Sigmoid colon (tissue), 4 donors: ENCODE data around the gene OTUB1.

Experiments
- CTCF ChIP-seq, 4 experiments: fragments of 450-650 bp in 3 of 4; fragments of 200-600 bp in 1 of 4; IDR thresholded peaks; one replicate each; pipeline ENCODE4 v1.5.1; 2016 to 2019; ENCODE audit warnings: antibody characterized with exemption in 4 of 4, mild to moderate bottlenecking in 3 of 4, moderate library complexity in 2 of 4
- POLR2AphosphoS5 ChIP-seq, 4 donors: sonication (generic); formaldehyde crosslinking; IDR thresholded peaks; one replicate each; pipeline ENCODE4 v1.6.1; 2017; ENCODE audit warnings: antibody characterized with exemption in 4 of 4

GRCh38 chr11:64028398-64029115 is 42.3 kb downstream of the OTUB1 start:
- TF ChIP-seq CTCF (IDR thresholded peaks at IDR 0.05), result no peak
- TF ChIP-seq POLR2AphosphoS5 (IDR thresholded peaks at IDR 0.05), result no peak
